Ectodermal cell (in vitro differentiated cells): ENCODE measurements around the gene LYRM9.
"Not testable (repeated sequence)": the region's sequence is repeated elsewhere in the genome, so short reads cannot be mapped to it uniquely, and the experiment has no call there.

ENCODE experiments used
- H3K27ac ChIP-seq: 2 replicates; pipeline ENCODE4 v1.7.0; 2013; ENCODE audit warnings: mild to moderate bottlenecking, low read depth, low read length; ENCODE audit not compliant: insufficient read depth, poor library complexity, severe bottlenecking
- H3K27me3 ChIP-seq: 2 replicates; pipeline ENCODE4 v1.7.0; 2013; ENCODE audit warnings: mild to moderate bottlenecking, low read length; ENCODE audit not compliant: insufficient read depth, control insufficient read depth, poor library complexity, severe bottlenecking
- H3K36me3 ChIP-seq: one replicate; pipeline ENCODE4 v1.7.0; 2013; ENCODE audit warnings: low read length; ENCODE audit not compliant: control insufficient read depth, insufficient read depth
- H3K4me1 ChIP-seq: one replicate; pipeline ENCODE4 v1.7.0; 2013; ENCODE audit warnings: low read length; ENCODE audit not compliant: control insufficient read depth, insufficient read depth
- H3K4me3 ChIP-seq: 2 replicates; pipeline ENCODE4 v1.7.0; 2013; ENCODE audit warnings: low read depth, low read length, control low read depth; ENCODE audit not compliant: insufficient read depth
- H3K9me3 ChIP-seq: 2 replicates; pipeline ENCODE4 v1.7.0; 2013; ENCODE audit warnings: mild to moderate bottlenecking, low read length, moderate library complexity; ENCODE audit not compliant: control insufficient read depth
- WGBS, 2 experiments: methylation state at CpG; one replicate each; pipeline ENCODE4 v1.1.7; 2013; ENCODE audit warnings: missing lambda C conversion rate in 2 of 2; 5-methylcytosine and 5-hydroxymethylcytosine counted together

LYRM9 gene

GRCh38 chr17:27829888-27830287 is 63.3 kb downstream of the LYRM9 start:
- H3K4me1 ChIP-seq, H3K9me3 ChIP-seq, H3K27ac ChIP-seq, H3K27me3 ChIP-seq, H3K36me3 ChIP-seq, H3K4me3 ChIP-seq: not testable (repeated sequence)
- no CpG with 5 or more reads among the region's 1 CpG for WGBS, 2 experiments

DNA sequence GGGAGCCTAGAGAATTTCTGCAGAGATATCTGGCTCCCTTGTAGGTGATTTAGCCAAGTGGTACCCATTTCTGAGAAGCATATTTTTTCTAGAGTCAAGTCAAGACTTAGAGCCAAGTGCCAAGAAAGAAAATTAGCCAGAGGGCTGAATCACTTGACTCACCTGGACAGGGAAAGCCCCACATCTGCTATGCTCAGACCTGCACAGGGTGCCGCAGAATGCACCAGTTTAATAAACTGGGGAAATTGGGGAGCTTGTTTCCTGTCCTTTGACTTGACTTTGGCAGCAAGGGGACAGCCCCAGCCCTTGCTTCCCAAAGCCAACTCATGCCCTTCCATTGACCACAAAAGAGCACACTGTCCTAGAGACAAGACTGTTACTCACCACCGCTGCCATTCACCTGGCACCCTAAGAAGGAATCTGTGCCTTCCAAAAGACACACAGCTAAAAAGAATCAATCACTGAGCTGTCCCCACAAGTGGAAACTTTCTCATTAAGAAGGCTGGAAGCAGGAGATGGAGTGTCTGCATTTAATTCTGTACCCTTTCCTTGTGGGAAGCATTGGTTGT is 63.9 kb downstream of the LYRM9 start:
- H3K27me3 ChIP-seq, H3K27ac ChIP-seq, H3K9me3 ChIP-seq, H3K4me3 ChIP-seq, H3K4me1 ChIP-seq, H3K36me3 ChIP-seq: not testable (repeated sequence)
- no CpG with 5 or more reads among the region's 2 CpGs for WGBS, 2 experiments
